Memory B cell (primary cell): ENCODE results near the gene PRAME.
"Not testable (repeated sequence)": the region's sequence is repeated elsewhere in the genome, so short reads cannot be mapped to it uniquely, and the experiment has no call there.

Experiments
- ATAC-seq: fragments of 150-1000 bp; cut with Tn5 transposase; 2 replicates; pipeline ENCODE4 v1.10.0; 2021; ENCODE audit warnings: low read depth, mild to moderate bottlenecking, moderate library complexity
- DNase-seq, 2 donors: peaks; one replicate each; pipeline ENCODE4 v3.0.0; 2022; ENCODE audit warnings: low spot score in 2 of 2
- H3K27ac Mint-ChIP-seq: one replicate; pipeline ENCODE4 v1.8.0; 2022; ENCODE audit warnings: mild to moderate bottlenecking, moderate library complexity, mixed read lengths
- H3K27me3 Mint-ChIP-seq: one replicate; pipeline ENCODE4 v1.8.0; 2022; ENCODE audit warnings: mixed read lengths
- H3K36me3 Mint-ChIP-seq: one replicate; pipeline ENCODE4 v1.8.0; 2022; ENCODE audit warnings: mild to moderate bottlenecking, mixed read lengths
- H3K4me1 Mint-ChIP-seq: one replicate; pipeline ENCODE4 v1.8.0; 2022; ENCODE audit warnings: mixed read lengths
- H3K4me3 Mint-ChIP-seq: one replicate; pipeline ENCODE4 v1.8.0; 2022; ENCODE audit warnings: mild to moderate bottlenecking, moderate library complexity, mixed read lengths
- H3K9me3 Mint-ChIP-seq: one replicate; pipeline ENCODE4 v1.8.0; 2022; ENCODE audit warnings: mixed read lengths

PRAME gene

DNA sequence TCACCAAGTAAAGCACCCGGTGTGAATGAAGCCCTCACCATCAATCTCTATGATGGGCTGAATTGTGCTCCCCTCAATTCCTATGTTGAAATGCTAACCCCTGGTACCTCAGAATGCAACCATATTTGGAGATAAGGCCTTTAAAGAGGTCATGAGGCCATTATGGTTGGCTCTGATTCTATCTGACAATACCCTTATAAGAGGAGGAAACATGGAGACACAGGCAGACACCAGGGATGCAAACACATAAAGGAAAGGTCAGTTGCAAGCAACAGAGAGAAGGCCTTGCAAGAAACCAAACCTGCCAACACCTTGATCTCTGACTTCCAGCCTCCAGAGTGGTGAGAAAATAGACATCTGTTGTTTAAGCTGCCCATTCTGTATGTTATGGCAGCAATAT, 25.6 kb downstream of the PRAME start:
- H3K4me1 Mint-ChIP-seq, result no peaks in the 10 kb centered on the region
- no peak for DNase-seq
- H3K27ac Mint-ChIP-seq, result no peak overlapping the region
- H3K36me3 Mint-ChIP-seq, result no peaks in the 10 kb centered on the region
- H3K4me3 Mint-ChIP-seq, result no peak overlapping the region
- peaks cover 4% of the 10 kb centered on the region for H3K27me3 Mint-ChIP-seq
- ATAC-seq, result no peak
- H3K9me3 Mint-ChIP-seq, result no peaks in the 10 kb centered on the region

GRCh38 chr22:22532547-22533071, 26.5 kb downstream of the PRAME start:
- not testable (repeated sequence) for H3K27me3 Mint-ChIP-seq, H3K4me3 Mint-ChIP-seq, H3K27ac Mint-ChIP-seq, H3K4me1 Mint-ChIP-seq, ATAC-seq, DNase-seq, H3K36me3 Mint-ChIP-seq, H3K9me3 Mint-ChIP-seq

DNA sequence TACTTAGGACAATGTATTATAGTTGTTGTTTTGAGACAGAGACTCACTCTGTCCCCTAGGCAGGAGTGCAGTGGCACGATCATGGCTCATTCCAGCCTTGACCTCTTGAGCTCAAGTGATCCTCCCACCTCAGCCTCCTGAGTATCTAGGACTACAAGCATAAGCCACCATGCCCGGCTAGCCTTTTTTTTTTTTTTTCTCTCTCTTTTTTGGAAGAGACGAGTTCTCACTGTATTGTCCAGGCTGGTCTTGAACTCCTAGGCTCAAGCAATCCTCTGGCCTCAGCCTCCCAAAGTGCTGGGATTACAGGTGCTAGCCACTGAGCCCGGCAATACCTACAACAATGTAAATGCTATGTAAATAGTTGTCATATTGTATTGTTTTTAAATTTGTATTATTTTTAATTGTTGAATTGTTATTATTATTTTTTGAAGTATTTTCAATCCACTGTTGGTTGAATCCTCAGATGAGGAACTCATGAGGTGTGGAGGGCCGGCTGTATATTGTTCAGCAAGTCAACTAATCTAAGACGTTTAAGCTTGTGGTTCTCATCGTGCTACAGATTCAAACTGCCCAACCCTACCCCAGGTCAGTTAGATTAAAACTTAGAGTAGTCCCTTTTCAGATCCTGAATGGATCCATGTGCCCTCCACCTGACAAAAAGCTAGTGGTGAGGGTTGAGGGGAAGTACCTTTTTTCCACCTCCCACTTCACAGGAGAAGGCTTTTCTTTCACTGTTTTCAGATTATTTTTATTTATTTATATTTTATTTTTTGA, 27.1 kb downstream of the PRAME start:
- no peaks in the 10 kb centered on the region for H3K36me3 Mint-ChIP-seq
- H3K9me3 Mint-ChIP-seq, result peaks cover 2% of the 10 kb centered on the region
- H3K4me3 Mint-ChIP-seq, result no peak overlapping the region
- H3K27me3 Mint-ChIP-seq, result peaks cover 4% of the 10 kb centered on the region
- H3K27ac Mint-ChIP-seq, result no peak overlapping the region
- DNase-seq (no peak), ATAC-seq (no peak)
- no peaks in the 10 kb centered on the region for H3K4me1 Mint-ChIP-seq

- no peak overlapping the region for H3K4me3 Mint-ChIP-seq
Measured at GRCh38 chr22:22528780-22529179, 30.3 kb downstream of the PRAME start.

DNA sequence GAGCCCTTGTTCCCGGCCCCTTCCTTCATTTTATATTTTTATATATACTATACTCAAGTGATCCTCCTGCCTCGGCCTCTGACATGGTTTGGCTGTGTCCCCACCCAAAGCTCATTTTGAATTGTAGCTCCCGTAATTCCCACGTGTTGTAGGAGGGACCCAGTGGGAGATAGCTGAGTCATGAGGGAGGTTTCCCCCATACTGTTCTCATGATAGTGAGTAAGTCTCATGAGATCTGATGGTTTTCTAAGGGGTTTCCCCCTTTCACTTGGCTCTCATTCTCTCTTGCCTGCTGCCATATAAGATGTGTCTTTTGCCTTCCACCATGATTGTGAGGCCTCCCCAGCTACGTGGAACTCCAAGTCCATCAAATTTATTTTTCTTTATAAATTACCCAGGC, 31.8 kb downstream of the PRAME start:
- DNase-seq (no peak), ATAC-seq (no peak)
- Mint-ChIP-seq H3K4me3 (no peak overlapping the region), H3K9me3 (peaks cover 2% of the 10 kb centered on the region), H3K36me3 (no peaks in the 10 kb centered on the region), H3K27me3 (peaks cover 6% of the 10 kb centered on the region), H3K4me1 (no peaks in the 10 kb centered on the region), H3K27ac (no peak overlapping the region)

More at GRCh38 chr22:22528780-22529179, 30.3 kb downstream of the PRAME start:
- H3K4me1 Mint-ChIP-seq, result no peaks in the 10 kb centered on the region
- no peak for DNase-seq
- H3K36me3 Mint-ChIP-seq, result no peaks in the 10 kb centered on the region
- no peak for ATAC-seq
- peaks cover 2% of the 10 kb centered on the region for H3K9me3 Mint-ChIP-seq
- H3K27me3 Mint-ChIP-seq, result peaks cover 2% of the 10 kb centered on the region
- no peak overlapping the region for H3K27ac Mint-ChIP-seq

DNA sequence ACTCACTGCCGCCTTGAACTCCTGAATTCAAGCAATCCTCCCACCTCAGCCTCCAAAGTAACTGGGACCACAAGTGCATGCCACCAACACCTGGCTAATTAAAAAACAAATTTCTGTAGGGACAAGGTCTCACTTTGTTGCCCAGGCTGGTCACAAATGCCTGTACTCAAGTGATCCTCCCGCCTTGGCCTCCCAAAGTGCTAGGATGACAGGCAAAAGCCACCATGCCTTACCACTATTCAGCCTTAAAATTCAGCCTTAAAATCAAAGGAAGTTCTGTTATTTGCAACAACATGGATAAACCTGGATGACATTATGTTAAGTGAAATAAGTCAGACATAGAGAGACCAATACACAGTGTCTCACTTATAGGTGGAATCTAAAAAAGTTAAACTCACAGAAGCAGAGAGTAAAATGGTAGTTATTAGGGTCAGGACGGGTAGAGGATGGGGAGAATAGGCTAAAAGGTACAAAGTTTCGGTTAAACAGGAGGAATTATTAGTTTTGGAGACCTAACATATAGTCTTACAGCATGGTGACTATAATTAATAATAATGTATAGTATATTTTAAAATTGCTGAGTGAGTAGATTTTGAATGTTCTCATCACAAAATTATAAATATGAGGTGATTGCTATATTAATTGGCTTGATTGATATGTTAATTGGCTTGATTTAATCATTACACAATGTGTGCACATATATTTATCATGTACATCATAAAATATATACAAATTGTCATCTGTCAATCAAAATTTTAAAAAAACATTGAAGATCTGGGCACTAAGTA, 32.7 kb downstream of the PRAME start:
- Mint-ChIP-seq H3K27me3 (peaks cover 6% of the 10 kb centered on the region), H3K36me3 (no peaks in the 10 kb centered on the region), H3K4me1 (no peaks in the 10 kb centered on the region), H3K9me3 (peaks cover 2% of the 10 kb centered on the region), H3K27ac (no peak overlapping the region), H3K4me3 (no peak overlapping the region)
- ATAC-seq, result no peak
- DNase-seq, result no peak

DNA sequence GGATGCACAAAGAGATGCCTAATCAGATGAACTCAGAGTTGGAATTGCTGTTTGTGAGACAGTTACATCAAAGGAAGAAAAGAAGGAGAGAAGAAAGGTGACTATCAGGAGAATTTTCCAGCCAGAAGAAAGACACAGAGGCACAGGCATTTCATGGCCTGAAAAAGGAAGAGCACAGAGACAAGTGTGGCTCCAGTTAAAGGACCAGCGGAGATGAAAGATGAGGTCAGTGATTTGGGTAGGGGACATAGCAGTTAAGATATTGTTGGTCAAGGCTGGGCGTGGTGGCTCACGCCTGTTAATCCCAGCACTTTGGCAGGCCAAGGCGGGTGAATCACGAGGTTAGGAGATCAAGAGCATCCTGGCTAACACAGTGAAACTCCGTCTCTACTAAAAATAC, 35.6 kb downstream of the PRAME start:
- H3K27ac Mint-ChIP-seq, result no peak overlapping the region
- peaks cover 2% of the 10 kb centered on the region for H3K9me3 Mint-ChIP-seq
- DNase-seq (no peak), ATAC-seq (no peak)
- H3K36me3 Mint-ChIP-seq, result no peaks in the 10 kb centered on the region
- H3K4me1 Mint-ChIP-seq, result no peaks in the 10 kb centered on the region
- no peak overlapping the region for H3K4me3 Mint-ChIP-seq
- H3K27me3 Mint-ChIP-seq, result peaks cover 4% of the 10 kb centered on the region

- ATAC-seq (no peak), DNase-seq (no peak)
- Mint-ChIP-seq H3K4me1 (no peaks in the 10 kb centered on the region), H3K36me3 (no peaks in the 10 kb centered on the region), H3K27me3 (peaks cover 8% of the 10 kb centered on the region), H3K27ac (no peak overlapping the region), H3K9me3 (no peaks in the 10 kb centered on the region), H3K4me3 (no peak overlapping the region)
Measured at GRCh38 chr22:22521631-22522030, 37.4 kb downstream of the PRAME start.

DNA sequence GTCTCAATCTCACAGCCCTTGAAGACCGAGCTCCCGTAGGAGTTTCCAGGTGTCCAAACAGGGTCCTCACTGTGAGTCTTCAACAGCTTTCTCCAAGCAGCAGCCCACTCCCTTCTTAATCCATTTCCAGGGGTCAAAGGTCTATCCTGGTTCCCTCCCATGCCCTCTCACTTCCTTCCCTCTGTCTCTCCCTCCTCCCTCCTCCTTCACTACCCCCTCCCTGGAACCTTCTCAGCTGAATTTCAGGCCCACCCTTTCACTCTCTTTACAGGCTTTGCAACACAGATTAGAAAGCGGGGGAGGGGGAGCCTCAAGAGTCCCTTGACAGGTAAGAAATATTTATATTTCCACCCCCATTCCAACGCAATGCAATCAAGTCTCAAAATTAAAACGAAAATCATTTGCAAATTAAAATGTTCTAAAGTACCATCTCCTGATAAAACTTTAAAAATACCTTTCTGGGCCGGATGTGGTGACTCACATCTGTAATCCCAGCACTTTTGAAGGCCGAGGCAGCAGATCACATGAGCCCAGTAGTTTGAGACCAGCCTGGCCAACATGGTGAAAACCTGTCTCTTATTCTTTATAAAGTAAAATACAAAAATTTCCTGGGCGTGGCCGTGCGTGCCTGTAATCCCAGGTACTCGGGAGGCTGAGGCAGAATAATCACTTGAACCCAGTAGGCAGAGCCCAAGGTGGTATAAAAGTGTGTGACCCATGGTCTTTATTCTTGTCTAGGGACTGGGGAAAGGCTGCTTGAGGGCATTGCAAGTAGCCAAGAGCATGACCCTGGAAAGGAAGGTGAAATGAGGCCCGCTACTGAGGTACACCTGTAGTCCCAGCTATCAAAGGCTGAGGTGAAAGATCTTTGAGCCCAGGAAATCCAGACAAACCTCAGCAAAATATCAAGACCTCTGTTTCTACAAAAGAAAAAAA, 38.1 kb downstream of the PRAME start:
- Mint-ChIP-seq H3K9me3 (no peaks in the 10 kb centered on the region), H3K4me1 (no peaks in the 10 kb centered on the region), H3K36me3 (no peaks in the 10 kb centered on the region), H3K4me3 (no peak overlapping the region), H3K27me3 (peaks cover 12% of the 10 kb centered on the region), H3K27ac (no peak overlapping the region)
- DNase-seq (no peak), ATAC-seq (no peak)

DNA sequence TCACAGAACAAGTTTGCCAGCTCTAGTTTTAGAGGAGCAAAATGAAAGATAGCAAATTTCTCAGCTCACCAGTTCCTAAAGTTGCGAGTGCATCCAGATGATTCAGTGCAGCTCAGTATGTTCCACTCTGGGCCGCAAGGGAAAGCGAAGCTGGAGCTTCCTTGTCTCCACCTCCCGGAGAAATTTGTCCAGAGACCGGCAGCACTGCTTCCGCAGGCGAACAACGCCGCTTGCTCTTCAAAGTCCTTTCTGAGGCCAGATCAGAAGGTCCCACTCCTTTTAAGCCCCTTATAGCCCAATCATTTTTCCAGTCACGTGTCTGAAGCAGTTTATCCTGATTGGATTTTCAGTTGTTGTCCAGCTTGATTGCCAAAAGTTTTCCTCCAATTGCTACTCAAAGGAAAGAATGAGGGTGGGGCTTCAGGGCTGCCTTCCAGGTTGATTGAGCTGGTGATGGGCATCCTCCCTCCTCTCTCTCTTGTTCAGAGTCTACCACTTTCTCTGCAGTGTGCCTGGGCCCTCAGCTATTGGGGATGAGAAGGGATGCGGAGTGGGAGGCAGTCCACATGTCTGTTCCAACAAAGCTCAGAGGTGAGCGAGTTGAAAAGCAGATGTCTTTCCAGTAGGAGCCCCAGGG, 38.9 kb downstream of the PRAME start, which contains the start of gene ZNF280A:
TSS of gene ZNF280A (minus strand) at position 251 of the 637 bp plus-strand sequence. CDS start 4,640 bp downstream, outside the sequence.
- no peak for ATAC-seq
- Mint-ChIP-seq H3K9me3 (no peaks in the 10 kb centered on the region), H3K27ac (no peak within 1 kb of the TSS), H3K27me3 (peaks cover 12% of the 10 kb centered on the region), H3K36me3 (no peaks in the 10 kb centered on the region), H3K4me3 (no peak within 1 kb of the TSS), H3K4me1 (no peaks in the 10 kb centered on the region)
- DNase-seq, result no peak

DNA sequence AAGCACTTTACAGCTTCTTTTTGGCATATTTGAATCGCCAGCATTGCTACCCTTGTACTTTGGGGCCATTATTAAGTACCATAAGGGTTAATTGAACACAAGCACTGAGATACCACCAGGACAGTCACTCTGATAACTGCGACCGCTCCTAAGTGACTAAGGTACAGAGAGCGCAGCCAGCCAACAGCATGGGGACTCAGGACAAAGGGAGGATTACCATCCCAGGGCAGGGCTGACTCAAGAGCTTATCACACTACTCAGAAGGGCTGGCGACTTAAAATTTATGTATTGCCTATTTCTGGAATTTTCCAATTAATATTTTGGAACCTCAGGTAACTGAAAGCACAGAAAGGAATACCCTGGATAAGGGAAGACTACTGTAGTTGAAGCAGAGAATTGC, 39.5 kb downstream of the PRAME start:
- Mint-ChIP-seq H3K9me3 (no peaks in the 10 kb centered on the region), H3K27me3 (peaks cover 12% of the 10 kb centered on the region), H3K4me1 (no peaks in the 10 kb centered on the region), H3K36me3 (no peaks in the 10 kb centered on the region), H3K27ac (no peak overlapping the region), H3K4me3 (no peak overlapping the region)
- ATAC-seq, result no peak
- no peak for DNase-seq

GRCh38 chr22:22516992-22517391, 42.1 kb downstream of the PRAME start:
- H3K27ac Mint-ChIP-seq, result no peak overlapping the region

DNA sequence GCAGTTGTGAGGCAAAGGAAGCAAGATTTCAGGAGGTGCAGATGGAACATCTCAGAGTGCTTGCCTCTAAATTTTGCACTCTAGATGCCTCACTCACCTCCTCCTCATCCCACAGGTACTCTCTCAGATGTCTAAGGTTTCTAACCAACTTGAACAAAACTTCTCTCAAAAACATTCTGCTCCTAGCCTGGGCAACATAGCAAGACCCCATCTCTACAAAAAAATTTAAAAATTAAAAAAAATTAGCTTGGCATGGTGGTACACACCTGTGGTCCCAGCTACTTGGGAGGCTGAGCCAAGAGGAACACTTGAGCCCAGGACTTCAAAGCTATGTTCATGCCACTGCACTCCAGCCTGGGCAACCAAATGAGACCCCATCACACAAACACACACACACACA, 43.2 kb downstream of the PRAME start:
- Mint-ChIP-seq H3K4me1 (peaks cover 7% of the 10 kb centered on the region), H3K36me3 (peaks cover 2% of the 10 kb centered on the region), H3K27ac (no peak overlapping the region), H3K27me3 (peaks cover 8% of the 10 kb centered on the region), H3K4me3 (no peak overlapping the region), H3K9me3 (no peaks in the 10 kb centered on the region)
- DNase-seq (no peak), ATAC-seq (no peak)

More at GRCh38 chr22:22516992-22517391, 42.1 kb downstream of the PRAME start:
- ATAC-seq (no peak), DNase-seq (no peak)
- Mint-ChIP-seq H3K27me3 (peaks cover 8% of the 10 kb centered on the region), H3K4me3 (no peak overlapping the region), H3K4me1 (peaks cover 5% of the 10 kb centered on the region), H3K9me3 (no peaks in the 10 kb centered on the region), H3K36me3 (no peaks in the 10 kb centered on the region)
